ENCODE data around the gene LRIG1. TPM values are rescaled to one million over a fixed set of nuclear protein-coding genes. Genes with fewer than 3 reads are reported as not detected.
A peak's percentile ranks its signal among the peaks of the same experiment; 100 is the strongest.
"Not testable (repeated sequence)": the region's sequence is repeated elsewhere in the genome, so short reads cannot be mapped to it uniquely, and the experiment has no call there.

Gene LRIG1
- total RNA-seq, 1 experiment from 2014 or later, result 4.0 TPM

- no peak for DNase-seq (ENCODE audit: low read depth)
- in situ Hi-C loops (cut with HindIII; ENCODE audit: low pct_unique_long_range_greater_than_20kb, low sequenced_read_pairs), result no loop called here
Observed at GRCh38 chr3:66434726-66435125, 66.1 kb downstream of the LRIG1 start.

GRCh38 chr3:66433522-66433782 lies 67.4 kb downstream of the LRIG1 start:
- in situ Hi-C loops (cut with HindIII; ENCODE audit: low pct_unique_long_range_greater_than_20kb, low sequenced_read_pairs), result no loop called here

GRCh38 chr3:66432767-66433521 lies 67.9 kb downstream of the LRIG1 start:
- in situ Hi-C loops (cut with HindIII; ENCODE audit: low pct_unique_long_range_greater_than_20kb, low sequenced_read_pairs), result no loop called here
- no peak for DNase-seq (ENCODE audit: low read depth)

More at GRCh38 chr3:66433522-66433782, 67.4 kb downstream of the LRIG1 start:
- no peak for DNase-seq (ENCODE audit: low read depth)

- in situ Hi-C loops (cut with HindIII; ENCODE audit: low pct_unique_long_range_greater_than_20kb, low sequenced_read_pairs), result no loop called here
Observed at GRCh38 chr3:66432041-66432766, 68.6 kb downstream of the LRIG1 start.

GRCh38 chr3:66431494-66431893 lies 69.3 kb downstream of the LRIG1 start:
- in situ Hi-C loops (cut with HindIII; ENCODE audit: low pct_unique_long_range_greater_than_20kb, low sequenced_read_pairs), result no loop called here
- no peak for DNase-seq (ENCODE audit: low read depth)

More at GRCh38 chr3:66432041-66432766, 68.6 kb downstream of the LRIG1 start:
- no peak for DNase-seq (ENCODE audit: low read depth)

- in situ Hi-C loops (cut with HindIII; ENCODE audit: low pct_unique_long_range_greater_than_20kb, low sequenced_read_pairs), result no loop called here
- DNase-seq (ENCODE audit: low read depth), result no peak
Observed at GRCh38 chr3:66430876-66431275, 69.9 kb downstream of the LRIG1 start.

GRCh38 chr3:66428733-66429132 lies 72.1 kb downstream of the LRIG1 start:
- in situ Hi-C loops (cut with HindIII; ENCODE audit: low pct_unique_long_range_greater_than_20kb, low sequenced_read_pairs), result no loop called here
- peak; percentile 65 for DNase-seq (ENCODE audit: low read depth)

- DNase-seq (ENCODE audit: low read depth), result no peak
- in situ Hi-C loops (cut with HindIII; ENCODE audit: low pct_unique_long_range_greater_than_20kb, low sequenced_read_pairs), result no loop called here
Observed at GRCh38 chr3:66427951-66428474, 72.8 kb downstream of the LRIG1 start.

GRCh38 chr3:66427352-66427751 lies 73.5 kb downstream of the LRIG1 start:
- no peak for DNase-seq (ENCODE audit: low read depth)
- in situ Hi-C loops (cut with HindIII; ENCODE audit: low pct_unique_long_range_greater_than_20kb, low sequenced_read_pairs), result no loop called here

- in situ Hi-C loops (cut with HindIII; ENCODE audit: low pct_unique_long_range_greater_than_20kb, low sequenced_read_pairs), result no loop called here
Observed at GRCh38 chr3:66426135-66426534, 74.7 kb downstream of the LRIG1 start.

GRCh38 chr3:66425576-66426114 lies 75.2 kb downstream of the LRIG1 start:
- DNase-seq (ENCODE audit: low read depth), result no peak
- in situ Hi-C loops (cut with HindIII; ENCODE audit: low pct_unique_long_range_greater_than_20kb, low sequenced_read_pairs), result no loop called here

More at GRCh38 chr3:66426135-66426534, 74.7 kb downstream of the LRIG1 start:
- no peak for DNase-seq (ENCODE audit: low read depth)

GRCh38 chr3:66425032-66425431 lies 75.8 kb downstream of the LRIG1 start:
- in situ Hi-C loops (cut with HindIII; ENCODE audit: low pct_unique_long_range_greater_than_20kb, low sequenced_read_pairs), result no loop called here
- DNase-seq (ENCODE audit: low read depth), result no peak

- DNase-seq (ENCODE audit: low read depth), result no peak
- in situ Hi-C loops (cut with HindIII; ENCODE audit: low pct_unique_long_range_greater_than_20kb, low sequenced_read_pairs), result no loop called here
Observed at GRCh38 chr3:66423791-66424190, 77.0 kb downstream of the LRIG1 start.

- in situ Hi-C loops (cut with HindIII; ENCODE audit: low pct_unique_long_range_greater_than_20kb, low sequenced_read_pairs), result not testable (repeated sequence)
Observed at GRCh38 chr3:66421893-66422292, 78.9 kb downstream of the LRIG1 start.

GRCh38 chr3:66421144-66421543 lies 79.7 kb downstream of the LRIG1 start:
- DNase-seq (ENCODE audit: low read depth); in situ Hi-C loops (cut with HindIII; ENCODE audit: low pct_unique_long_range_greater_than_20kb, low sequenced_read_pairs): not testable (repeated sequence)

More at GRCh38 chr3:66421893-66422292, 78.9 kb downstream of the LRIG1 start:
- DNase-seq (ENCODE audit: low read depth), result not testable (repeated sequence)

GRCh38 chr3:66419036-66419435 lies 81.8 kb downstream of the LRIG1 start:
- in situ Hi-C loops (cut with HindIII; ENCODE audit: low pct_unique_long_range_greater_than_20kb, low sequenced_read_pairs), result no loop called here
- DNase-seq (ENCODE audit: low read depth), result no peak

GRCh38 chr3:66418475-66418931 lies 82.3 kb downstream of the LRIG1 start:
- no peak for DNase-seq (ENCODE audit: low read depth)
- in situ Hi-C loops (cut with HindIII; ENCODE audit: low pct_unique_long_range_greater_than_20kb, low sequenced_read_pairs), result no loop called here

GRCh38 chr3:66416556-66417304 lies 84.1 kb downstream of the LRIG1 start:
- in situ Hi-C loops (cut with HindIII; ENCODE audit: low pct_unique_long_range_greater_than_20kb, low sequenced_read_pairs), result no loop called here
- DNase-seq (ENCODE audit: low read depth), result no peak

All from Caki2 (cell line).